ENCODE results near the gene SLC4A1.

The SLC4A1 gene

GRCh38 chr17:44314869-44315661, 47.1 kb upstream of the SLC4A1 start:
- Histone ChIP-seq H2AFZ (ENCODE audit: low read depth, low read length) (no peak overlapping the region), H3K9ac (ENCODE audit: low read depth, low read length) (no peak overlapping the region), H4K20me1 (ENCODE audit: insufficient read depth, low read length) (peaks cover 13% of the 10 kb centered on the region), H3K4me2 (ENCODE audit: insufficient read depth, low read length) (peak overlapping the region; percentile 41; the same call in 1 of the 2 replicates), H3K36me3 (ENCODE audit: insufficient read depth, low read length) (peaks cover 9% of the 10 kb centered on the region), H3K9me3 (ENCODE audit: insufficient read depth, low read length, severe bottlenecking) (no peaks in the 10 kb centered on the region), H3K27ac (ENCODE audit: low read length) (no peak overlapping the region), H3K27me3 (ENCODE audit: insufficient read depth, low read length, poor library complexity) (peaks cover 17% of the 10 kb centered on the region), H3K79me2 (ENCODE audit: insufficient read depth, low read length) (no peaks in the 10 kb centered on the region), H3K4me3 (ENCODE audit: low read depth in 1 of 2, low read length in 2 of 2) (no peak overlapping the region), H3K4me1 (ENCODE audit: insufficient read depth, low read length) (no peaks in the 10 kb centered on the region)
- TF ChIP-seq CTCF (IDR thresholded peaks at IDR 0.05; ENCODE audit: borderline replicate concordance, extremely low read depth, low read length, poor library complexity, severe bottlenecking) (no peak), EZH2 (IDR thresholded peaks at IDR 0.05; ENCODE audit: borderline replicate concordance, low read depth, low read length, severe bottlenecking) (no peak)
- peak; percentile 65 for ATAC-seq (ENCODE audit: insufficient read depth, low read depth)
- peak; percentile 42 for DNase-seq

DNA sequence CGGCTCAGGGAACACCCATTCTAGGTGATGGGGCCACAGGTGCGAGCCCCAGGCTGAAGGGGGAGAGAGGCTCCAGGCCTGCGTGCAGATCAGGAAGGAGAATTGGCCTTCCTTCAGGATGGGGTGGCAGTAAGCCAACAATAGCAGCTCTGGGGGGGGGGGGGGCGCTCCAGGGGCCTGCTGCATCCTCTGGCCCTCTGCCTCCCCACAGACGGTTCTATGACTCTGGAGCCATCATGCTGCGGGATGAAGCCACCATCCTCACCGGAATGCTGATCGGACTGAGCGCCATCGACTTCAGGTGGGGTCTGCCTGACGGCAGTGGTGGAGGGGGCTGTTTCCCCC, 46.6 kb upstream of the SLC4A1 start:
- TF ChIP-seq EZH2 (IDR thresholded peaks at IDR 0.05; ENCODE audit: borderline replicate concordance, low read depth, low read length, severe bottlenecking) (no peak), CTCF (IDR thresholded peaks at IDR 0.05; ENCODE audit: borderline replicate concordance, extremely low read depth, low read length, poor library complexity, severe bottlenecking) (no peak)
- Histone ChIP-seq H3K79me2 (ENCODE audit: insufficient read depth, low read length) (no peaks in the 10 kb centered on the region), H3K9ac (ENCODE audit: low read depth, low read length) (no peak overlapping the region), H3K9me3 (ENCODE audit: insufficient read depth, low read length, severe bottlenecking) (no peaks in the 10 kb centered on the region), H4K20me1 (ENCODE audit: insufficient read depth, low read length) (peaks cover 15% of the 10 kb centered on the region), H2AFZ (ENCODE audit: low read depth, low read length) (no peak overlapping the region), H3K27me3 (ENCODE audit: insufficient read depth, low read length, poor library complexity) (peaks cover 17% of the 10 kb centered on the region), H3K4me3 (ENCODE audit: low read depth in 1 of 2, low read length in 2 of 2) (no peak overlapping the region), H3K4me1 (ENCODE audit: insufficient read depth, low read length) (no peaks in the 10 kb centered on the region), H3K27ac (ENCODE audit: low read length) (no peak overlapping the region), H3K4me2 (ENCODE audit: insufficient read depth, low read length) (0 out of 2 replicates have a peak overlapping the region, but pooled peaks have one; percentile 41), H3K36me3 (ENCODE audit: insufficient read depth, low read length) (peaks cover 3% of the 10 kb centered on the region)
- ATAC-seq (ENCODE audit: insufficient read depth, low read depth) (no peak), DNase-seq (no peak)

GRCh38 chr17:44314031-44314430, 46.1 kb upstream of the SLC4A1 start:
- ATAC-seq (ENCODE audit: insufficient read depth, low read depth): no peak
- Histone ChIP-seq H3K79me2 (ENCODE audit: insufficient read depth, low read length) (no peaks in the 10 kb centered on the region), H2AFZ (ENCODE audit: low read depth, low read length) (no peak overlapping the region), H3K4me3 (ENCODE audit: low read depth in 1 of 2, low read length in 2 of 2) (no peak overlapping the region), H3K4me1 (ENCODE audit: insufficient read depth, low read length) (peaks cover 2% of the 10 kb centered on the region), H3K9ac (ENCODE audit: low read depth, low read length) (no peak overlapping the region), H3K4me2 (ENCODE audit: insufficient read depth, low read length) (no peak overlapping the region), H3K9me3 (ENCODE audit: insufficient read depth, low read length, severe bottlenecking) (no peaks in the 10 kb centered on the region), H3K27me3 (ENCODE audit: insufficient read depth, low read length, poor library complexity) (peaks cover 17% of the 10 kb centered on the region), H3K36me3 (ENCODE audit: insufficient read depth, low read length) (no peaks in the 10 kb centered on the region), H3K27ac (ENCODE audit: low read length) (no peak overlapping the region), H4K20me1 (ENCODE audit: insufficient read depth, low read length) (peaks cover 14% of the 10 kb centered on the region)
- TF ChIP-seq EZH2 (IDR thresholded peaks at IDR 0.05; ENCODE audit: borderline replicate concordance, low read depth, low read length, severe bottlenecking) (no peak), CTCF (IDR thresholded peaks at IDR 0.05; ENCODE audit: borderline replicate concordance, extremely low read depth, low read length, poor library complexity, severe bottlenecking) (no peak)
- DNase-seq: no peak

Measured in DND-41 (cell line).